ENCODE data around the gene CKLF. TPM values are rescaled to one million over a fixed set of nuclear protein-coding genes. Genes with fewer than 3 reads are reported as not detected.

The CKLF gene
- total RNA-seq, 1 experiment from 2014 or later: 21.0 TPM

- Mint-ChIP-seq H3K27ac (no peak overlapping the region), H3K4me1 (peaks cover 27% of the 10 kb centered on the region), H3K4me3 (no peak overlapping the region), H3K27me3 (ENCODE audit: low read depth) (no peaks in the 10 kb centered on the region), H3K9me3 (no peaks in the 10 kb centered on the region), H3K36me3 (peaks cover 4% of the 10 kb centered on the region; the same call in 1 of the 2 replicates)
- CTCF ChIA-PET: interaction anchor here (1.2 to 3.9 kb wide), 3 partner anchors 80 to 102 kb away, joined by 3 to 27 read pairs (median 21); no protein-coding TSS in a partner anchor
- TF ChIP-seq TEAD1 (CRISPR knock-in tag; IDR thresholded peaks at IDR 0.05) (no peak), SOX15 (CRISPR knock-in tag; IDR thresholded peaks at IDR 0.05) (no peak), ARID4B (CRISPR knock-in tag; IDR thresholded peaks at IDR 0.05; ENCODE audit: borderline replicate concordance) (no peak), ZNF512 (CRISPR knock-in tag; IDR thresholded peaks at IDR 0.05; ENCODE audit: borderline replicate concordance) (no peak), ETV6 (CRISPR knock-in tag; IDR thresholded peaks at IDR 0.05) (no peak), FOXK1 (CRISPR knock-in tag; IDR thresholded peaks at IDR 0.05) (no peak), ZNF416 (CRISPR knock-in tag; IDR thresholded peaks at IDR 0.05) (no peak), ZNF219 (CRISPR knock-in tag; IDR thresholded peaks at IDR 0.05; ENCODE audit: borderline replicate concordance) (no peak)
- TF ChIP-seq, protein P1, sequence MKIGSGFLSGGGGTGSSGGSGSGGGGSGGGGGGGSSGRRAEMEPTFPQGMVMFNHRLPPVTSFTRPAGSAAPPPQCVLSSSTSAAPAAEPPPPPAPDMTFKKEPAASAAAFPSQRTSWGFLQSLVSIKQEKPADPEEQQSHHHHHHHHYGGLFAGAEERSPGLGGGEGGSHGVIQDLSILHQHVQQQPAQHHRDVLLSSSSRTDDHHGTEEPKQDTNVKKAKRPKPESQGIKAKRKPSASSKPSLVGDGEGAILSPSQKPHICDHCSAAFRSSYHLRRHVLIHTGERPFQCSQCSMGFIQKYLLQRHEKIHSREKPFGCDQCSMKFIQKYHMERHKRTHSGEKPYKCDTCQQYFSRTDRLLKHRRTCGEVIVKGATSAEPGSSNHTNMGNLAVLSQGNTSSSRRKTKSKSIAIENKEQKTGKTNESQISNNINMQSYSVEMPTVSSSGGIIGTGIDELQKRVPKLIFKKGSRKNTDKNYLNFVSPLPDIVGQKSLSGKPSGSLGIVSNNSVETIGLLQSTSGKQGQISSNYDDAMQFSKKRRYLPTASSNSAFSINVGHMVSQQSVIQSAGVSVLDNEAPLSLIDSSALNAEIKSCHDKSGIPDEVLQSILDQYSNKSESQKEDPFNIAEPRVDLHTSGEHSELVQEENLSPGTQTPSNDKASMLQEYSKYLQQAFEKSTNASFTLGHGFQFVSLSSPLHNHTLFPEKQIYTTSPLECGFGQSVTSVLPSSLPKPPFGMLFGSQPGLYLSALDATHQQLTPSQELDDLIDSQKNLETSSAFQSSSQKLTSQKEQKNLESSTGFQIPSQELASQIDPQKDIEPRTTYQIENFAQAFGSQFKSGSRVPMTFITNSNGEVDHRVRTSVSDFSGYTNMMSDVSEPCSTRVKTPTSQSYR (CRISPR knock-in tag; IDR thresholded peaks at IDR 0.05): no peak
- no peak for ATAC-seq
- POLR2A ChIA-PET: no interaction called here
- DNase-seq (ENCODE audit: low spot score): no peak
Measured at GRCh38 chr16:66508914-66509496, 43.4 kb upstream of the CKLF start.

DNA sequence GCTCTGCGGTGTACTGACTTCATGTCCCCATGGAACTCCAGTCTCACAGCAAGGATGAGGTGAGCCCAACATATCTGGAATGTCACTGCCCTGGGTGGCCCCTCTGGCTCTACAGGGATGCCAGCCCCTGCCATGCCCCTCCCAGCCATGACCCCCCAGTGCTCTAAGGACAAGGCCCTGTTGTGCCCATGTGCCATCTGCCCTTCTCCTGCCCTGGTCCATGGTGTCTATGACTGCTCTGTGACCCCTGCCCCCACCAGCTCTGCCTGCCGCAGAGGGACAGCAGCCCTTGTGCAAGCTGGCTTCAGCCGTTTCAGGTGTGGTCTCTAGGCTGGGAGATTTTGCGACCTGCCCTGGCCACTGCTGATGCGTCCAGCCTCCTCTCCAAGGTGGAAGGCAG lies 42.8 kb upstream of the CKLF start:
- TF ChIP-seq RELA (CRISPR knock-in tag; IDR thresholded peaks at IDR 0.05; ENCODE audit: borderline replicate concordance) (no peak), ESRRA (CRISPR knock-in tag; IDR thresholded peaks at IDR 0.05; ENCODE audit: borderline replicate concordance) (no peak)
- TF ChIP-seq, protein P2, sequence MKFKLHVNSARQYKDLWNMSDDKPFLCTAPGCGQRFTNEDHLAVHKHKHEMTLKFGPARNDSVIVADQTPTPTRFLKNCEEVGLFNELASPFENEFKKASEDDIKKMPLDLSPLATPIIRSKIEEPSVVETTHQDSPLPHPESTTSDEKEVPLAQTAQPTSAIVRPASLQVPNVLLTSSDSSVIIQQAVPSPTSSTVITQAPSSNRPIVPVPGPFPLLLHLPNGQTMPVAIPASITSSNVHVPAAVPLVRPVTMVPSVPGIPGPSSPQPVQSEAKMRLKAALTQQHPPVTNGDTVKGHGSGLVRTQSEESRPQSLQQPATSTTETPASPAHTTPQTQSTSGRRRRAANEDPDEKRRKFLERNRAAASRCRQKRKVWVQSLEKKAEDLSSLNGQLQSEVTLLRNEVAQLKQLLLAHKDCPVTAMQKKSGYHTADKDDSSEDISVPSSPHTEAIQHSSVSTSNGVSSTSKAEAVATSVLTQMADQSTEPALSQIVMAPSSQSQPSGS (CRISPR knock-in tag; IDR thresholded peaks at IDR 0.05; ENCODE audit: borderline replicate concordance, low read depth): no peak
- TF ChIP-seq, protein P3, sequence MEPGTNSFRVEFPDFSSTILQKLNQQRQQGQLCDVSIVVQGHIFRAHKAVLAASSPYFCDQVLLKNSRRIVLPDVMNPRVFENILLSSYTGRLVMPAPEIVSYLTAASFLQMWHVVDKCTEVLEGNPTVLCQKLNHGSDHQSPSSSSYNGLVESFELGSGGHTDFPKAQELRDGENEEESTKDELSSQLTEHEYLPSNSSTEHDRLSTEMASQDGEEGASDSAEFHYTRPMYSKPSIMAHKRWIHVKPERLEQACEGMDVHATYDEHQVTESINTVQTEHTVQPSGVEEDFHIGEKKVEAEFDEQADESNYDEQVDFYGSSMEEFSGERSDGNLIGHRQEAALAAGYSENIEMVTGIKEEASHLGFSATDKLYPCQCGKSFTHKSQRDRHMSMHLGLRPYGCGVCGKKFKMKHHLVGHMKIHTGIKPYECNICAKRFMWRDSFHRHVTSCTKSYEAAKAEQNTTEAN (CRISPR knock-in tag; IDR thresholded peaks at IDR 0.05): no peak
- TF ChIP-seq, protein P4, sequence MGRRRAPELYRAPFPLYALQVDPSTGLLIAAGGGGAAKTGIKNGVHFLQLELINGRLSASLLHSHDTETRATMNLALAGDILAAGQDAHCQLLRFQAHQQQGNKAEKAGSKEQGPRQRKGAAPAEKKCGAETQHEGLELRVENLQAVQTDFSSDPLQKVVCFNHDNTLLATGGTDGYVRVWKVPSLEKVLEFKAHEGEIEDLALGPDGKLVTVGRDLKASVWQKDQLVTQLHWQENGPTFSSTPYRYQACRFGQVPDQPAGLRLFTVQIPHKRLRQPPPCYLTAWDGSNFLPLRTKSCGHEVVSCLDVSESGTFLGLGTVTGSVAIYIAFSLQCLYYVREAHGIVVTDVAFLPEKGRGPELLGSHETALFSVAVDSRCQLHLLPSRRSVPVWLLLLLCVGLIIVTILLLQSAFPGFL (CRISPR knock-in tag; IDR thresholded peaks at IDR 0.05; ENCODE audit: borderline replicate concordance): no peak
- no peak overlapping the region for H3K27ac Mint-ChIP-seq
- peaks cover 27% of the 10 kb centered on the region for H3K4me1 Mint-ChIP-seq
- ChIA-PET CTCF (interaction anchor here (3.6 to 3.9 kb wide), 2 partner anchors 80 to 103 kb away, joined by 21 to 27 read pairs; no protein-coding TSS in a partner anchor), POLR2A (no interaction called here)
- H3K36me3 Mint-ChIP-seq: peaks cover 6% of the 10 kb centered on the region; the same call in 1 of the 2 replicates
- H3K4me3 Mint-ChIP-seq: no peak overlapping the region
- H3K27me3 Mint-ChIP-seq (ENCODE audit: low read depth): no peaks in the 10 kb centered on the region
- ATAC-seq: no peak
- no peak for DNase-seq (ENCODE audit: low spot score)
- H3K9me3 Mint-ChIP-seq: peaks cover 1% of the 10 kb centered on the region; the same call in 1 of the 2 replicates

All from WTC11 (cell line).